ENCODE measurements around the gene GAD1.

DNA sequence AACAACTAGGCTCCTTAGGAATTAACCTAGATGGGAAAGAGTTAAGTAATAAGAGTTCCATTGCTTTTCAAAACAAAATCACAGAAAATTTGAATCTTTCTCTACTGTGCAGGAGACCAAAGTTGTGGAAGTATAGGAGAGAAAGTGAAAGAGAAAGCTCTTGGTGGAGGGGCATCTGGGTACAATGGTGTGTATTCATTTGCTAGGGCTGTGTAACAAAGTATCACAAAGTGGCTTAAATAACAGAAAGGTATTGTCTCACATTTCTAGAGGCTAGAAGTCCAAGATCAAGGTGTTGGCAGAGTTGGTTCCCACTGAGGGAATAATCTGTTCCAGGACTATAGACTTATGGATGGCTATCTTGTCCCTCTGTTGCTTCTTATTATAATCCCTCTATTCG, 61.8 kb downstream of the GAD1 start:
- TF ChIP-seq EP300 (IDR thresholded peaks at IDR 0.05; ENCODE audit: borderline replicate concordance) (no peak), ZBTB7A (IDR thresholded peaks at IDR 0.05; ENCODE audit: low read depth) (no peak), REST (IDR thresholded peaks at IDR 0.05; ENCODE audit: low read depth) (no peak), FOXM1 (IDR thresholded peaks at IDR 0.05; ENCODE audit: borderline replicate concordance, low read depth) (no peak), CREB1 (IDR thresholded peaks at IDR 0.05; ENCODE audit: low read depth) (no peak)
